Esophagus squamous epithelium (tissue), 5 donors: ENCODE results near the gene NSFL1C. TPM values are rescaled to one million over a fixed set of nuclear protein-coding genes. Genes with fewer than 3 reads are reported as not detected.

Source experiments
- DNase-seq: peaks from one replicate; lab custom pipeline; 2025; lab: John Stamatoyannopoulos, UW
- H3K27ac ChIP-seq, 4 donors: fragments of 200-600 bp; sonication (generic); one replicate each; pipeline ENCODE4 v1.5.1; 2016 to 2019; ENCODE audit warnings: mild to moderate bottlenecking in 1 of 4
- H3K27me3 ChIP-seq, 4 donors: fragments of 200-600 bp; sonication (generic); 1 replicate in 3 of 4; 2 replicates in 1 of 4; pipeline versions ENCODE4 v1.5.1 to v1.6.0; 2017 to 2021; ENCODE audit warnings: antibody characterized with exemption in 1 of 4
- H3K36me3 ChIP-seq, 3 donors: fragments of 200-600 bp; sonication (generic); one replicate each; pipeline ENCODE4 v1.5.1; 2016 to 2019
- H3K4me1 ChIP-seq, 3 donors: fragments of 200-600 bp; sonication (generic); one replicate each; pipeline ENCODE4 v1.5.1; 2017 to 2019
- H3K4me3 ChIP-seq, 4 donors: fragments of 200-600 bp; sonication (generic); 1 replicate in 3 of 4; 2 replicates in 1 of 4; pipeline ENCODE4 v1.5.1; 2016 to 2019; ENCODE audit warnings: mild to moderate bottlenecking in 2 of 4, moderate library complexity in 1 of 4
- H3K9me3 ChIP-seq, 3 donors: fragments of 200-600 bp; sonication (generic); one replicate each; pipeline ENCODE4 v1.5.1; 2016 to 2019
- POLR2A ChIP-seq, 4 donors: fragments of 450-650 bp; IDR thresholded peaks; one replicate each; pipeline ENCODE4 v1.6.1; 2017; ENCODE audit warnings: antibody characterized with exemption in 4 of 4, mild to moderate bottlenecking in 4 of 4, moderate library complexity in 3 of 4
- WGBS, 2 donors: methylation state at CpG; one replicate each; pipeline ENCODE4 v1.1.5; 2018; 5-methylcytosine and 5-hydroxymethylcytosine counted together
- intact Hi-C: fragments of 100-400 bp; cut with DNase I; formaldehyde crosslinking; loops from one replicate; pipeline ENCODE4 v1.15.0; 2022
- total RNA-seq, 4 donors: library from RNA; depleted of rRNA; stranded (reverse); fragments of >200 nt; gene quantifications; one replicate each; pipeline ENCODE4 v1.1.0, GENCODE V29; 2016
- TF ChIP-seq, protein P1 (sequence below), 6 experiments: fragments of 450-650 bp in 4 of 6; fragments of 200-600 bp in 2 of 6; sonication (generic) in 2 of 6; IDR thresholded peaks; one replicate each; pipeline ENCODE4 v1.5.1; 2016 to 2019; ENCODE audit warnings: antibody characterized with exemption in 6 of 6, mild to moderate bottlenecking in 4 of 6, moderate library complexity in 4 of 6
- donor health status: DM: yes; HTN: yes; CAD: no.

Gene NSFL1C
- total RNA-seq, 4 donors from 2014 or later: 41.5 to 65.6 (median 59.3) TPM

DNA sequence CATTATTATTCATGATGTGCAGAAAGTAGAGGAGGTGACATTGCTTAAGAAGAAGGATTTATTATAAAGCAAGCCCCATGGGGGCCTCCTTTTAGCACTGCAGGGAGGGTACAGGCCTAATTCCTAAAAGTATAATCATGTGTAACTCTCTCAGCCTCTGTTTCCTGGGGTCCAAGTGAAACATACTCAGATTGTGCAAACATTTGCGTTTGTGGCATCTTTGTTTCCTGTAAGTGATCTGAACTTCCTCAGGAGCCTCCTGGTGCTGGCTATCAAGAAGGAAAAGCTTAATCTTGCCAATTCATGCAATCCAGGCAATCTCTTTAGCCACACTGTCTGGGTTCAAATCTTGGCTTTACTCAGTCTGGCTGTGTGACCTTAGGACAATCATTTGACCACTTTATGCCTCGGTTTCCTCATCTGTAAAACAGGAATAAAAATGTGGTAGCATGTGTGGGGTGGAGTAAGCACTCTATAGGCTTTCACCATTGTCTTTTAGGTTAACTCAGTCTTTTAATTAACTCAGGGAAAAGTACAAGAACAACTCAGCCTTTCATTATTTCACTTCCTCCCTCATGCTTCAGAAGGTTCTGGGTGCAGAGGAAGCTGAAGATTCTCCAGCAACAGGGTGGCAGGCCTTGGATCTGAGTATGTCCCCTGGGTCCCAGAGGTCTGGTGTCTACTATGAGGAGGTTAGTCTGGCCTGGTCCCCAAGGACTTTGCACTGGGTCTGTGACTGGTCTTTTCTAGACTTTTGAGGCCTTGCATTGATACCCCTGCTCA is 25.4 kb upstream of the NSFL1C start:
- TF ChIP-seq, protein P1, sequence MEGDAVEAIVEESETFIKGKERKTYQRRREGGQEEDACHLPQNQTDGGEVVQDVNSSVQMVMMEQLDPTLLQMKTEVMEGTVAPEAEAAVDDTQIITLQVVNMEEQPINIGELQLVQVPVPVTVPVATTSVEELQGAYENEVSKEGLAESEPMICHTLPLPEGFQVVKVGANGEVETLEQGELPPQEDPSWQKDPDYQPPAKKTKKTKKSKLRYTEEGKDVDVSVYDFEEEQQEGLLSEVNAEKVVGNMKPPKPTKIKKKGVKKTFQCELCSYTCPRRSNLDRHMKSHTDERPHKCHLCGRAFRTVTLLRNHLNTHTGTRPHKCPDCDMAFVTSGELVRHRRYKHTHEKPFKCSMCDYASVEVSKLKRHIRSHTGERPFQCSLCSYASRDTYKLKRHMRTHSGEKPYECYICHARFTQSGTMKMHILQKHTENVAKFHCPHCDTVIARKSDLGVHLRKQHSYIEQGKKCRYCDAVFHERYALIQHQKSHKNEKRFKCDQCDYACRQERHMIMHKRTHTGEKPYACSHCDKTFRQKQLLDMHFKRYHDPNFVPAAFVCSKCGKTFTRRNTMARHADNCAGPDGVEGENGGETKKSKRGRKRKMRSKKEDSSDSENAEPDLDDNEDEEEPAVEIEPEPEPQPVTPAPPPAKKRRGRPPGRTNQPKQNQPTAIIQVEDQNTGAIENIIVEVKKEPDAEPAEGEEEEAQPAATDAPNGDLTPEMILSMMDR (IDR thresholded peaks at IDR 0.05): no peak
- TF ChIP-seq POLR2A (IDR thresholded peaks at IDR 0.05): no peak
- H3K9me3 ChIP-seq: no peaks in the 10 kb centered on the region
- WGBS, 2 donors: 50 to 55% methylated on average over 2 of the region's 2 CpGs
- H3K27me3 ChIP-seq: no peaks in the 10 kb centered on the region
- H3K4me3 ChIP-seq: no peak overlapping the region
- intact Hi-C loops: no loop called here
- H3K27ac ChIP-seq: peak overlapping the region in 3 of 4 donors; percentile 60 to 87 (median 72)
- no peak for DNase-seq
- H3K36me3 ChIP-seq: no peaks in the 10 kb centered on the region
- H3K4me1 ChIP-seq: peaks cover 6 to 32% (median 9%) of the 10 kb centered on the region in 3 donors

GRCh38 chr20:1491281-1491840 is 24.7 kb upstream of the NSFL1C start, which contains the start of gene SIRPB2:
Gene SIRPB2 (minus strand): TSS chr20:1491420. CDS start chr20:1491359, 61 bp downstream.
- Histone ChIP-seq H3K9me3 (no peaks in the 10 kb centered on the region), H3K4me3 (peak within 1 kb of the TSS in 3 of 4 donors; percentile 0 to 47 (median 4)), H3K36me3 (no peaks in the 10 kb centered on the region), H3K4me1 (peaks cover 6 to 32% (median 9%) of the 10 kb centered on the region in 3 donors), H3K27me3 (no peaks in the 10 kb centered on the region), H3K27ac (peak within 1 kb of the TSS; percentile 72 to 87 (median 80))
- DNase-seq: no peak
- TF ChIP-seq, protein P1 (IDR thresholded peaks at IDR 0.05): no peak
- TF ChIP-seq POLR2A (IDR thresholded peaks at IDR 0.05): peak in 1 of 4 donors; percentile 48
- intact Hi-C loops: no loop called here
- 44 to 66% methylated on average over 10 to 11 of the region's 11 CpGs for WGBS, 2 donors

DNA sequence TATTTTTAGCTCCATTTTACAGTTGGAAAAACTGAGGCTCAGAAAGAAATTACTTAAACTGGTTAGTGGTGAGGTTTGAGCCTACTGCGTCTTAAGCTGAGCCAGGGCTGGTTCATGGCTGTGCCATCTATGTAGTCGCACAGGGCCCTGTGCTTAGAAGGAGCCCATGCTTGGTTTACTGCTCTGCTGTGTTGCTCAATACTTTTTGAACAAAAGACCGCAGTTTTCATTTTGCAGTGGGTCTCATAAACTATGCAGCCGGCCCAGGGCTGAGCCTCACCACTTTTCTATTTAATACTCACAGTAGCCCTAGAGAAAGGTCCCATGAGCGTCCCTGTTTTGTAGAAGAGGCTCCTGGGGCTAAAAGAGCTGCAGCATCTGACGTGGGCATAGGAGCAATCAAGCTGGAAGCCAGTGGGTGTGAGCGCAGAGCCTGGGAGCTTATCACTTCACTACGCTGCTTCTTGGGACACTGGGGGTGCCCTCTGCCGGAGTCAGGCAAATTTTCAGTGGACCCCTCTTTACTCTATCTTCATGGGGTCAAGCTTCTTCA is 24.1 kb upstream of the NSFL1C start:
- Histone ChIP-seq H3K4me3 (peak overlapping the region in 3 of 4 donors; percentile 0 to 47 (median 4)), H3K27me3 (no peaks in the 10 kb centered on the region), H3K4me1 (peaks cover 6 to 32% (median 9%) of the 10 kb centered on the region in 3 donors), H3K9me3 (no peaks in the 10 kb centered on the region), H3K36me3 (no peaks in the 10 kb centered on the region), H3K27ac (peak overlapping the region; percentile 72 to 87 (median 80))
- intact Hi-C loops: no loop called here
- WGBS, 2 donors: 55 to 94% methylated on average over 5 to 7 of the region's 9 CpGs
- no peak for DNase-seq
- no peak for TF ChIP-seq POLR2A (IDR thresholded peaks at IDR 0.05)
- TF ChIP-seq, protein P1 (IDR thresholded peaks at IDR 0.05): no peak

DNA sequence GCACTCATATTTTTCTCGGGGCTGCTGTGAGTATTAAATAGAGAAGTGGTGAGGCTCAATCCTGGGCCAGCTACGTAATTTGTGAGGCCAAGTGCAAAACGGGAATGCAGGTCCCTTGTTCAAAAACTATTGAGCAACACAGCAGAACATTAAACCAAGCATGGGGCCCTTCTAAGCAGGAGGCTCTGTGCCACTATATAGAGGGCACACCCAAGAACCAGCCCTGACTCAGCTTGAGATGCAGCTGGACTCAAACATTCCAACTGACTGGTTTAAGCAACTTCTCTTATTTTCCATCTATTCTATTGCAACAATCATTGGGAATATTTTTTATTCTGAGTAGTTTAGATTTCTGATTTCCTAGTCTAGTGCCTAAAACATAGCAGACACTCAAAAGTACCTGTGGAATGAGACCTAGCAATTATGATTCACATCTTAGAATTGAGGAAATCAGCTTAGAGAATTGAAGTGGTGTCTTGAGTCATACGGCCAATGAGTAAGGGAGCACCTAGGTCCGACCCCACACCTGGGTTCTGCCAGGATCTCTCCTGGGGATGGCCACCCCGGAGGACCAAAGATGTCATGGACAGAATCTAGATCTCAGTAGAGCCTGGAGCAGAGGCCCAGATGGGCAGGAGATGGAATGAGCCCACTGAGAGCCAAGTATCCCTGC is 23.3 kb upstream of the NSFL1C start:
- Histone ChIP-seq H3K27me3 (no peaks in the 10 kb centered on the region), H3K9me3 (no peaks in the 10 kb centered on the region), H3K36me3 (no peaks in the 10 kb centered on the region), H3K4me3 (peak overlapping the region in 2 of 4 donors; percentile 9 to 47), H3K27ac (peak overlapping the region; percentile 72 to 87 (median 80)), H3K4me1 (peaks cover 6 to 32% (median 9%) of the 10 kb centered on the region in 3 donors)
- intact Hi-C loops: no loop called here
- 14 to 39% methylated on average over 3 to 4 of the region's 6 CpGs for WGBS, 2 donors
- TF ChIP-seq POLR2A (IDR thresholded peaks at IDR 0.05): peak in 2 of 4 donors; percentile 51 to 52
- TF ChIP-seq, protein P1 (IDR thresholded peaks at IDR 0.05): no peak
- DNase-seq: no peak
